ENCODE results near the gene XYLT1.

Gene XYLT1

GRCh38 chr16:17083628-17084027 is 387.1 kb downstream of the XYLT1 start:
- Mint-ChIP-seq H3K27me3 (ENCODE audit: low read depth, poor library complexity) (peaks cover 3% of the 10 kb centered on the region), H3K4me1 (no peaks in the 10 kb centered on the region), H3K9me3 (no peaks in the 10 kb centered on the region), H3K27ac (no peak overlapping the region), H3K36me3 (ENCODE audit: low read depth) (no peaks in the 10 kb centered on the region), H3K4me3 (no peak overlapping the region)
- TF ChIP-seq, protein P1, sequence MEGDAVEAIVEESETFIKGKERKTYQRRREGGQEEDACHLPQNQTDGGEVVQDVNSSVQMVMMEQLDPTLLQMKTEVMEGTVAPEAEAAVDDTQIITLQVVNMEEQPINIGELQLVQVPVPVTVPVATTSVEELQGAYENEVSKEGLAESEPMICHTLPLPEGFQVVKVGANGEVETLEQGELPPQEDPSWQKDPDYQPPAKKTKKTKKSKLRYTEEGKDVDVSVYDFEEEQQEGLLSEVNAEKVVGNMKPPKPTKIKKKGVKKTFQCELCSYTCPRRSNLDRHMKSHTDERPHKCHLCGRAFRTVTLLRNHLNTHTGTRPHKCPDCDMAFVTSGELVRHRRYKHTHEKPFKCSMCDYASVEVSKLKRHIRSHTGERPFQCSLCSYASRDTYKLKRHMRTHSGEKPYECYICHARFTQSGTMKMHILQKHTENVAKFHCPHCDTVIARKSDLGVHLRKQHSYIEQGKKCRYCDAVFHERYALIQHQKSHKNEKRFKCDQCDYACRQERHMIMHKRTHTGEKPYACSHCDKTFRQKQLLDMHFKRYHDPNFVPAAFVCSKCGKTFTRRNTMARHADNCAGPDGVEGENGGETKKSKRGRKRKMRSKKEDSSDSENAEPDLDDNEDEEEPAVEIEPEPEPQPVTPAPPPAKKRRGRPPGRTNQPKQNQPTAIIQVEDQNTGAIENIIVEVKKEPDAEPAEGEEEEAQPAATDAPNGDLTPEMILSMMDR (IDR thresholded peaks at IDR 0.05), result no peak
- DNase-seq, result no peak

- H3K9me3 Mint-ChIP-seq, result no peaks in the 10 kb centered on the region
- no peak for DNase-seq
- TF ChIP-seq, protein P1 (IDR thresholded peaks at IDR 0.05), result no peak
- H3K27me3 Mint-ChIP-seq (ENCODE audit: low read depth, poor library complexity), result no peaks in the 10 kb centered on the region
- no peak overlapping the region for H3K4me3 Mint-ChIP-seq
- no peaks in the 10 kb centered on the region for H3K36me3 Mint-ChIP-seq (ENCODE audit: low read depth)
- H3K4me1 Mint-ChIP-seq, result no peaks in the 10 kb centered on the region
- H3K27ac Mint-ChIP-seq, result no peak overlapping the region
Measured at GRCh38 chr16:17082095-17082882, 388.5 kb downstream of the XYLT1 start.

DNA sequence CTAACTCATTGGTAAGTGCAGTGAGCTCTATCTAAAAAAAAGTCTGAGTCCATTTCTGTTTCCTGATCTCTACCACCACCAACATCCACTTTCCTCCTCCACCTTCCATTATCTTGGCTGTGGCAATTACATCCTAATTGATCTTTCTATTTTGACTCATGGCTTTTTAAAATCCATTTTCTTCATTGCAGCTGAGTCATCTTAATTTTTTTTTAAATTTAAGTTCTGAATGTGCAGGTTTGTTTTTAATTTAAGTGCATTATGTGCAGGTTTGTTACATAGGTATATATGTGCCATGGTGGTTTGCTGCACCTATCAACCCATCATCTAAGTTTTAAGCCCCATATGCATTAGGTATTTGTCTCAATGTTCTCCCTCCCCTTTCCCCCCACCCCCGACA is 390.7 kb downstream of the XYLT1 start:
- Mint-ChIP-seq H3K9me3 (no peaks in the 10 kb centered on the region), H3K36me3 (ENCODE audit: low read depth) (no peaks in the 10 kb centered on the region), H3K4me1 (no peaks in the 10 kb centered on the region), H3K4me3 (no peak overlapping the region), H3K27ac (no peak overlapping the region), H3K27me3 (ENCODE audit: low read depth, poor library complexity) (peaks cover 3% of the 10 kb centered on the region)
- TF ChIP-seq, protein P1 (IDR thresholded peaks at IDR 0.05), result no peak
- DNase-seq, result no peak

GRCh38 chr16:17078931-17079631 is 391.7 kb downstream of the XYLT1 start:
- no peak overlapping the region for H3K4me3 Mint-ChIP-seq
- H3K9me3 Mint-ChIP-seq, result no peaks in the 10 kb centered on the region
- no peak overlapping the region for H3K27ac Mint-ChIP-seq
- TF ChIP-seq, protein P1 (IDR thresholded peaks at IDR 0.05), result no peak
- H3K27me3 Mint-ChIP-seq (ENCODE audit: low read depth, poor library complexity), result peaks cover 4% of the 10 kb centered on the region
- H3K4me1 Mint-ChIP-seq, result no peaks in the 10 kb centered on the region
- no peak for DNase-seq
- H3K36me3 Mint-ChIP-seq (ENCODE audit: low read depth), result no peaks in the 10 kb centered on the region

DNA sequence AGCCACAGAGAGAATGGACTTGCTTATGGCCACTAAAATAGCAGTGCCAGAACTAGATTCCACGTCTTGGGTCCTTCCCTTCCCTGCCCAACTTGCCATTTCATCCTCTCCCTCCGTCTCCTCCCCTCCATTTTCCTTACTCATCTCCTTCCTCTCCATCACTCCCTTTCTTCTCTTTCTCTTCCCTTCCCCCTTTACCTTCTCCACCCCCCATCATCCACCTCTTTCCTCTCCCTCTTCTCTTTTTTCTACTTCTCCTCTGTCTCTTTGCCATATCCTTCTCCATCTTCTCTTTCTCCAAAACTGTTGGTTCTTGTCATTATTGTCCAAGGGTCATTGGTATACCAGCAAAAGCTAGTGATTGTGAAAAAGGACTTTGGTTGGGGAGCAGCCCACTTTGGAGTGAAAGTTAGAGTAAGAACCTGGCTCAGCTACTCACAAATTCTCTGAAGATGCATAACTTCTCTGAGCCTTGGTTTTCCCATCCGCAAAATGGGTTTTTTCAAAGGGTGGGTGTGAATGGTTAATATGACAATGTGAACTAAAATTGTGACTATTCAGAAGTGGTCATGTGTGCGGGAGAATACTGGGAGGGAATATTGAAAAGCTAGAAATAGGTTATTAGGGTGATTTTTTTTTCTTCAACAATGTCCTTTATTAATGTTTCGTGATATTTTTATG is 393.8 kb downstream of the XYLT1 start:
- Mint-ChIP-seq H3K4me3 (no peak overlapping the region), H3K27ac (no peak overlapping the region), H3K27me3 (ENCODE audit: low read depth, poor library complexity) (peaks cover 9% of the 10 kb centered on the region), H3K9me3 (no peaks in the 10 kb centered on the region), H3K4me1 (no peaks in the 10 kb centered on the region), H3K36me3 (ENCODE audit: low read depth) (no peaks in the 10 kb centered on the region)
- no peak for DNase-seq
- TF ChIP-seq, protein P1 (IDR thresholded peaks at IDR 0.05), result no peak
